GM12878 (cell line): Measurements from ENCODE around the gene ACRBP. TPM values are rescaled to one million over a fixed set of nuclear protein-coding genes. Genes with fewer than 3 reads are reported as not detected.

ENCODE experiments used
- BACH1 ChIP-seq: fragments of 450-650 bp; IDR thresholded peaks from 2 replicates; pipeline ENCODE4 v1.6.1; 2017; ENCODE audit warnings: mild to moderate bottlenecking, borderline replicate concordance
- BMI1 ChIP-seq: fragments of 450-650 bp; IDR thresholded peaks from 2 replicates; pipeline ENCODE4 v1.6.1; 2016; ENCODE audit warnings: mild to moderate bottlenecking, moderate library complexity, borderline replicate concordance
- CBX3 ChIP-seq: fragments of 200-600 bp; sonication (generic); IDR thresholded peaks from 2 replicates; pipeline ENCODE4 v1.6.1; 2016; ENCODE audit warnings: low read depth, borderline replicate concordance
- EED ChIP-seq: sonication (generic); IDR thresholded peaks from 2 replicates; pipeline ENCODE4 v1.6.1; 2016; ENCODE audit warnings: antibody characterized with exemption, low read depth
- EGR1 ChIP-seq, 2 experiments: IDR thresholded peaks; 1 replicate in 1 of 2; 2 replicates in 1 of 2; pipeline ENCODE4 v1.6.1; 2011 to 2012; ENCODE audit warnings: low read depth in 2 of 2, low read length in 2 of 2, borderline replicate concordance in 1 of 2, mild to moderate bottlenecking in 1 of 2, moderate library complexity in 1 of 2
- FOS ChIP-seq: IDR thresholded peaks from 3 replicates; pipeline ENCODE4 v1.6.1; 2011; ENCODE audit warnings: borderline replicate concordance; ENCODE audit not compliant: insufficient read length; ENCODE audit errors: extremely low read depth
- FOXM1 ChIP-seq: IDR thresholded peaks from 2 replicates; pipeline ENCODE4 v1.6.1; 2012; ENCODE audit warnings: low read depth, mild to moderate bottlenecking, inconsistent platforms, low read length, moderate library complexity
- GABPA ChIP-seq: IDR thresholded peaks from 2 replicates; pipeline ENCODE4 v1.6.1; 2014; ENCODE audit warnings: antibody characterized with exemption, low read depth, mild to moderate bottlenecking, inconsistent platforms
- HDAC6 ChIP-seq: fragments of 200-600 bp; sonication (generic); IDR thresholded peaks from one replicate; pipeline ENCODE4 v1.8.0; 2017; ENCODE audit warnings: antibody characterized with exemption; ENCODE audit not compliant: unreplicated experiment
- JUND ChIP-seq: IDR thresholded peaks from 2 replicates; pipeline ENCODE4 v1.6.1; 2012; ENCODE audit warnings: low read depth, mild to moderate bottlenecking, low read length, improper control_type of control experiment, moderate library complexity
- NFYA ChIP-seq: IDR thresholded peaks from 2 replicates; pipeline ENCODE4 v1.6.1; 2011; ENCODE audit warnings: low read depth, mild to moderate bottlenecking, low read length, improper control_type of control experiment, borderline replicate concordance
- polyA plus RNA-seq, 11 experiments: library from polyadenylated mRNA; depleted of rRNA in 4 of 11; unstranded in 6 of 11; stranded (reverse) in 5 of 11; fragments of >200 nt; fragmentation: Nextera tagmentation in 4 of 11; fragmentation: Illumina TruSeq in 1 of 11; extraction: Ambion mirVana in 4 of 11; extraction: Trizol in 1 of 11; gene quantifications; 1 replicate in 1 of 11; 2 replicates in 10 of 11; pipeline versions ENCODE4 v1.2.1 to v1.2.3, GENCODE V29; 2011 to 2016; ENCODE audit warnings: inconsistent platforms in 2 of 11, missing spikeins in 2 of 11, low read depth in 1 of 11
- total RNA-seq, 4 experiments: library from RNA; depleted of rRNA in 3 of 4; stranded (reverse); fragments of >200 nt in 3 of 4; fragmentation: Illumina TruSeq in 1 of 4; extraction: Trizol in 1 of 4; gene quantifications; 2 replicates each; pipeline versions ENCODE4 v1.2.1 to v1.2.3, GENCODE V29; 2013 to 2021
- TF ChIP-seq, protein P1 (sequence below): IDR thresholded peaks from 2 replicates; pipeline ENCODE4 v1.6.1; 2011; ENCODE audit warnings: borderline replicate concordance, low read depth, mild to moderate bottlenecking, moderate library complexity, mixed read lengths, low read length; ENCODE audit not compliant: insufficient read depth; ENCODE audit errors: extremely low read length
- TF ChIP-seq, protein P2 (sequence below): fragments of 450-650 bp; IDR thresholded peaks from 2 replicates; pipeline ENCODE4 v1.6.1; 2017; ENCODE audit warnings: low read depth, mild to moderate bottlenecking, moderate library complexity
- TF ChIP-seq, protein P3 (sequence below): fragments of 450-650 bp; IDR thresholded peaks from 2 replicates; pipeline ENCODE4 v1.6.1; 2018; ENCODE audit warnings: mild to moderate bottlenecking, low read depth, moderate library complexity; ENCODE audit not compliant: partially characterized antibody
- TF ChIP-seq, protein P4 (sequence below): fragments of 150-350 bp; IDR thresholded peaks from 2 replicates; pipeline ENCODE4 v1.6.1; 2014; ENCODE audit warnings: mild to moderate bottlenecking, low read depth, low read length
- TF ChIP-seq, protein P5 (sequence below): IDR thresholded peaks from 2 replicates; pipeline ENCODE4 v1.6.1; 2012; ENCODE audit warnings: low read depth, low read length, improper control_type of control experiment
- TF ChIP-seq, protein P6 (sequence below): fragments of 450-650 bp; formaldehyde crosslinking; IDR thresholded peaks from 2 replicates; pipeline ENCODE4 v1.5.0; 2022; ENCODE audit warnings: mild to moderate bottlenecking, missing genetic modification characterization

ACRBP gene
- total and polyA plus RNA-seq, 10 of the 15 experiments (the other 5 are each of a cell fraction or from before 2014, with no cell fraction given), result 0.54 to 1.4 (median 0.87) TPM

DNA sequence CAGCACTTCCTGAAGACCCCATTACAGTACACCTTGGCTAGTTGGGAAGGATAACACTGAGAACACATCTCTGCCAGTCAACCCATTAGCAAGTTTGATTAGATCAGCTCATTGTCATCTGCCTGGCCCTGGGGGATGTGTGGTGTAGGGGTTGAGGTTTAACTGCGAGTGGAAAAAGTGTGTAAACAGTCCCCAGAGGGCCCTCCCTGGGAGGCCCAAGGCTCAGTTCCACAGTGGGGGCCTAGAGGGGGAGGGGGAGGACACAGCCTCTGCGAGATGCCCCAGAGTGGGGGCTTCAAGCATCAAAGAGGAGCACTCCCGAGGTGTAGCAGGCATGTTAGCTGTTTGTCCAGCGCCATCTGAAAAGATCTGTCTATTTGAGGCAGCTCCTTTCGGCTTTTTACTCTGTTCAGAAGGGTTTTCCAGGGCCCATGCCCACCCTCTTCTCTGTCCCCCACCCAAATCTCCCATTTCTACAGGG lies 11.8 kb downstream of the ACRBP start (continued):
- TF ChIP-seq, protein P1, sequence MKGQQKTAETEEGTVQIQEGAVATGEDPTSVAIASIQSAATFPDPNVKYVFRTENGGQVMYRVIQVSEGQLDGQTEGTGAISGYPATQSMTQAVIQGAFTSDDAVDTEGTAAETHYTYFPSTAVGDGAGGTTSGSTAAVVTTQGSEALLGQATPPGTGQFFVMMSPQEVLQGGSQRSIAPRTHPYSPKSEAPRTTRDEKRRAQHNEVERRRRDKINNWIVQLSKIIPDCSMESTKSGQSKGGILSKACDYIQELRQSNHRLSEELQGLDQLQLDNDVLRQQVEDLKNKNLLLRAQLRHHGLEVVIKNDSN, result no peak
- TF ChIP-seq EED (no peak), BACH1 (peak; percentile 80; the same call in 1 of the 2 replicates), FOS (no peak), EGR1 (IDR thresholded peaks at IDR 0.05; ENCODE audit: borderline replicate concordance in 1 of 2, low read depth in 2 of 2, low read length in 2 of 2) (no peak), HDAC6 (no peak), NFYA (no peak), JUND (peak; percentile 91), GABPA (no peak), BMI1 (peak; percentile 69; the same call in 1 of the 2 replicates), FOXM1 (no peak), CBX3 (no peak)
- TF ChIP-seq, protein P2, sequence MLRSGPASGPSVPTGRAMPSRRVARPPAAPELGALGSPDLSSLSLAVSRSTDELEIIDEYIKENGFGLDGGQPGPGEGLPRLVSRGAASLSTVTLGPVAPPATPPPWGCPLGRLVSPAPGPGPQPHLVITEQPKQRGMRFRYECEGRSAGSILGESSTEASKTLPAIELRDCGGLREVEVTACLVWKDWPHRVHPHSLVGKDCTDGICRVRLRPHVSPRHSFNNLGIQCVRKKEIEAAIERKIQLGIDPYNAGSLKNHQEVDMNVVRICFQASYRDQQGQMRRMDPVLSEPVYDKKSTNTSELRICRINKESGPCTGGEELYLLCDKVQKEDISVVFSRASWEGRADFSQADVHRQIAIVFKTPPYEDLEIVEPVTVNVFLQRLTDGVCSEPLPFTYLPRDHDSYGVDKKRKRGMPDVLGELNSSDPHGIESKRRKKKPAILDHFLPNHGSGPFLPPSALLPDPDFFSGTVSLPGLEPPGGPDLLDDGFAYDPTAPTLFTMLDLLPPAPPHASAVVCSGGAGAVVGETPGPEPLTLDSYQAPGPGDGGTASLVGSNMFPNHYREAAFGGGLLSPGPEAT, result peak; percentile 80
- TF ChIP-seq, protein P3, sequence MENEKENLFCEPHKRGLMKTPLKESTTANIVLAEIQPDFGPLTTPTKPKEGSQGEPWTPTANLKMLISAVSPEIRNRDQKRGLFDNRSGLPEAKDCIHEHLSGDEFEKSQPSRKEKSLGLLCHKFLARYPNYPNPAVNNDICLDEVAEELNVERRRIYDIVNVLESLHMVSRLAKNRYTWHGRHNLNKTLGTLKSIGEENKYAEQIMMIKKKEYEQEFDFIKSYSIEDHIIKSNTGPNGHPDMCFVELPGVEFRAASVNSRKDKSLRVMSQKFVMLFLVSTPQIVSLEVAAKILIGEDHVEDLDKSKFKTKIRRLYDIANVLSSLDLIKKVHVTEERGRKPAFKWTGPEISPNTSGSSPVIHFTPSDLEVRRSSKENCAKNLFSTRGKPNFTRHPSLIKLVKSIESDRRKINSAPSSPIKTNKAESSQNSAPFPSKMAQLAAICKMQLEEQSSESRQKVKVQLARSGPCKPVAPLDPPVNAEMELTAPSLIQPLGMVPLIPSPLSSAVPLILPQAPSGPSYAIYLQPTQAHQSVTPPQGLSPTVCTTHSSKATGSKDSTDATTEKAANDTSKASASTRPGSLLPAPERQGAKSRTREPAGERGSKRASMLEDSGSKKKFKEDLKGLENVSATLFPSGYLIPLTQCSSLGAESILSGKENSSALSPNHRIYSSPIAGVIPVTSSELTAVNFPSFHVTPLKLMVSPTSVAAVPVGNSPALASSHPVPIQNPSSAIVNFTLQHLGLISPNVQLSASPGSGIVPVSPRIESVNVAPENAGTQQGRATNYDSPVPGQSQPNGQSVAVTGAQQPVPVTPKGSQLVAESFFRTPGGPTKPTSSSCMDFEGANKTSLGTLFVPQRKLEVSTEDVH, result no peak
- TF ChIP-seq, protein P4, sequence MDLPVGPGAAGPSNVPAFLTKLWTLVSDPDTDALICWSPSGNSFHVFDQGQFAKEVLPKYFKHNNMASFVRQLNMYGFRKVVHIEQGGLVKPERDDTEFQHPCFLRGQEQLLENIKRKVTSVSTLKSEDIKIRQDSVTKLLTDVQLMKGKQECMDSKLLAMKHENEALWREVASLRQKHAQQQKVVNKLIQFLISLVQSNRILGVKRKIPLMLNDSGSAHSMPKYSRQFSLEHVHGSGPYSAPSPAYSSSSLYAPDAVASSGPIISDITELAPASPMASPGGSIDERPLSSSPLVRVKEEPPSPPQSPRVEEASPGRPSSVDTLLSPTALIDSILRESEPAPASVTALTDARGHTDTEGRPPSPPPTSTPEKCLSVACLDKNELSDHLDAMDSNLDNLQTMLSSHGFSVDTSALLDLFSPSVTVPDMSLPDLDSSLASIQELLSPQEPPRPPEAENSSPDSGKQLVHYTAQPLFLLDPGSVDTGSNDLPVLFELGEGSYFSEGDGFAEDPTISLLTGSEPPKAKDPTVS, result no peak
- TF ChIP-seq, protein P5, sequence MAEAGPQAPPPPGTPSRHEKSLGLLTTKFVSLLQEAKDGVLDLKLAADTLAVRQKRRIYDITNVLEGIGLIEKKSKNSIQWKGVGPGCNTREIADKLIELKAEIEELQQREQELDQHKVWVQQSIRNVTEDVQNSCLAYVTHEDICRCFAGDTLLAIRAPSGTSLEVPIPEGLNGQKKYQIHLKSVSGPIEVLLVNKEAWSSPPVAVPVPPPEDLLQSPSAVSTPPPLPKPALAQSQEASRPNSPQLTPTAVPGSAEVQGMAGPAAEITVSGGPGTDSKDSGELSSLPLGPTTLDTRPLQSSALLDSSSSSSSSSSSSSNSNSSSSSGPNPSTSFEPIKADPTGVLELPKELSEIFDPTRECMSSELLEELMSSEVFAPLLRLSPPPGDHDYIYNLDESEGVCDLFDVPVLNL, result no peak
- TF ChIP-seq, protein P6, sequence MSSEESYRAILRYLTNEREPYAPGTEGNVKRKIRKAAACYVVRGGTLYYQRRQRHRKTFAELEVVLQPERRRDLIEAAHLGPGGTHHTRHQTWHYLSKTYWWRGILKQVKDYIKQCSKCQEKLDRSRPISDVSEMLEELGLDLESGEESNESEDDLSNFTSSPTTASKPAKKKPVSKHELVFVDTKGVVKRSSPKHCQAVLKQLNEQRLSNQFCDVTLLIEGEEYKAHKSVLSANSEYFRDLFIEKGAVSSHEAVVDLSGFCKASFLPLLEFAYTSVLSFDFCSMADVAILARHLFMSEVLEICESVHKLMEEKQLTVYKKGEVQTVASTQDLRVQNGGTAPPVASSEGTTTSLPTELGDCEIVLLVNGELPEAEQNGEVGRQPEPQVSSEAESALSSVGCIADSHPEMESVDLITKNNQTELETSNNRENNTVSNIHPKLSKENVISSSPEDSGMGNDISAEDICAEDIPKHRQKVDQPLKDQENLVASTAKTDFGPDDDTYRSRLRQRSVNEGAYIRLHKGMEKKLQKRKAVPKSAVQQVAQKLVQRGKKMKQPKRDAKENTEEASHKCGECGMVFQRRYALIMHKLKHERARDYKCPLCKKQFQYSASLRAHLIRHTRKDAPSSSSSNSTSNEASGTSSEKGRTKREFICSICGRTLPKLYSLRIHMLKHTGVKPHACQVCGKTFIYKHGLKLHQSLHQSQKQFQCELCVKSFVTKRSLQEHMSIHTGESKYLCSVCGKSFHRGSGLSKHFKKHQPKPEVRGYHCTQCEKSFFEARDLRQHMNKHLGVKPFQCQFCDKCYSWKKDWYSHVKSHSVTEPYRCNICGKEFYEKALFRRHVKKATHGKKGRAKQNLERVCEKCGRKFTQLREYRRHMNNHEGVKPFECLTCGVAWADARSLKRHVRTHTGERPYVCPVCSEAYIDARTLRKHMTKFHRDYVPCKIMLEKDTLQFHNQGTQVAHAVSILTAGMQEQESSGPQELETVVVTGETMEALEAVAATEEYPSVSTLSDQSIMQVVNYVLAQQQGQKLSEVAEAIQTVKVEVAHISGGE, result no peak
